Sigmoid colon (tissue), 7 donors: Measurements from ENCODE around the gene AANAT. TPM values are rescaled to one million over a fixed set of nuclear protein-coding genes. Genes with fewer than 3 reads are reported as not detected.
"Not testable (repeated sequence)": the region's sequence is repeated elsewhere in the genome, so short reads cannot be mapped to it uniquely, and the experiment has no call there.

Experiments
- DNase-seq: peaks from one replicate; pipeline ENCODE4 v3.0.0-alpha.2; 2019
- H3K27ac ChIP-seq, 4 donors: fragments of 200-600 bp; sonication (generic); one replicate each; pipeline ENCODE4 v1.5.1; 2016 to 2019; ENCODE audit warnings: mild to moderate bottlenecking in 1 of 4
- H3K27me3 ChIP-seq, 3 donors: fragments of 200-600 bp; sonication (generic); one replicate each; pipeline ENCODE4 v1.5.1; 2019; ENCODE audit warnings: mild to moderate bottlenecking in 1 of 3
- H3K36me3 ChIP-seq, 4 donors: fragments of 200-600 bp; sonication (generic); one replicate each; pipeline ENCODE4 v1.5.1; 2016 to 2019
- H3K4me1 ChIP-seq, 4 donors: fragments of 200-600 bp; sonication (generic); one replicate each; pipeline ENCODE4 v1.5.1; 2017 to 2019
- H3K4me3 ChIP-seq, 4 donors: fragments of 200-600 bp; sonication (generic); one replicate each; pipeline ENCODE4 v1.5.1; 2017 to 2019; ENCODE audit warnings: mild to moderate bottlenecking in 2 of 4, moderate library complexity in 1 of 4
- H3K9me3 ChIP-seq, 4 donors: fragments of 200-600 bp in 3 of 4; sonication (generic) in 3 of 4; one replicate each; pipeline versions ENCODE4 v1.5.1 to v1.6.1; 2013 to 2019
- CTCF ChIP-seq, 4 experiments: fragments of 450-650 bp in 3 of 4; fragments of 200-600 bp in 1 of 4; IDR thresholded peaks; one replicate each; pipeline ENCODE4 v1.5.1; 2016 to 2019; ENCODE audit warnings: antibody characterized with exemption in 4 of 4, mild to moderate bottlenecking in 3 of 4, moderate library complexity in 2 of 4
- EP300 ChIP-seq, 4 donors: sonication (generic); formaldehyde crosslinking; IDR thresholded peaks; one replicate each; pipeline ENCODE4 v1.6.1; 2017; ENCODE audit warnings: antibody characterized with exemption in 4 of 4
- POLR2A ChIP-seq, 2 donors: fragments of 450-650 bp; IDR thresholded peaks; one replicate each; pipeline ENCODE4 v1.6.1; 2016; ENCODE audit warnings: antibody characterized with exemption in 2 of 2, mild to moderate bottlenecking in 2 of 2, moderate library complexity in 2 of 2
- POLR2AphosphoS5 ChIP-seq, 4 donors: sonication (generic); formaldehyde crosslinking; IDR thresholded peaks; one replicate each; pipeline ENCODE4 v1.6.1; 2017; ENCODE audit warnings: antibody characterized with exemption in 4 of 4
- WGBS, 2 donors: extraction: QIAGEN DNeasy Blood & Tissue Kit; methylation state at CpG; one replicate each; pipeline ENCODE4 v1.1.7; 2013; 5-methylcytosine and 5-hydroxymethylcytosine counted together
- intact Hi-C: fragments of 100-400 bp; cut with DNase I; formaldehyde crosslinking; loops from one replicate; pipeline ENCODE4 v1.15.1; 2023
- polyA plus RNA-seq, 3 donors: library from polyadenylated mRNA; stranded (reverse); fragments of 200-250 nt; gene quantifications; one replicate each; pipeline ENCODE4 v1.2.3, GENCODE V29; 2013
- total RNA-seq, 4 donors: library from RNA; depleted of rRNA; stranded (reverse); fragments of >200 nt; gene quantifications; one replicate each; pipeline ENCODE4 v1.1.0, GENCODE V29; 2016
- donor health status: healthy with polysubstance abuse.
- donor health status: Bipolar disorder and iron deficiency.
- donor health status: healthy.

The AANAT gene
- total and polyA plus RNA-seq, 7 donors, result 0.12 TPM; not detected in 6

- no peak for DNase-seq
- TF ChIP-seq CTCF (IDR thresholded peaks at IDR 0.05), result no peak
- no peak for TF ChIP-seq POLR2AphosphoS5 (IDR thresholded peaks at IDR 0.05)
- no peak for TF ChIP-seq EP300 (IDR thresholded peaks at IDR 0.05)
- no peak for TF ChIP-seq POLR2A (IDR thresholded peaks at IDR 0.05)
- WGBS, 2 donors, result 66 to 69% methylated on average over 6 of the region's 6 CpGs
- Histone ChIP-seq H3K27me3 (no peaks in the 10 kb centered on the region), H3K4me3 (no peak overlapping the region), H3K36me3 (no peaks in the 10 kb centered on the region), H3K9me3 (no peaks in the 10 kb centered on the region), H3K27ac (no peak overlapping the region), H3K4me1 (peaks cover 0 to 19% (median 3%) of the 10 kb centered on the region in 4 donors)
- intact Hi-C loops, result no loop called here
These were observed 45.9 kb downstream of the AANAT start for GRCh38 chr17:76513306-76513692.

- H3K4me3 ChIP-seq, H3K9me3 ChIP-seq, H3K27me3 ChIP-seq, H3K36me3 ChIP-seq, DNase-seq, intact Hi-C loops: not testable (repeated sequence)
- WGBS, 2 donors, result 95 to 98% methylated on average over 6 of the region's 6 CpGs
- peak overlapping the region in 1 of 4 donors; percentile 69 for H3K27ac ChIP-seq
- H3K4me1 ChIP-seq, result peaks cover 0 to 19% (median 3%) of the 10 kb centered on the region in 4 donors
These were observed 47.0 kb downstream of the AANAT start for GRCh38 chr17:76514355-76514754.

GRCh38 chr17:76515274-76515949 lies 48.0 kb downstream of the AANAT start:
- peak overlapping the region; percentile 56 to 75 (median 69) for H3K27ac ChIP-seq
- no peaks in the 10 kb centered on the region for H3K36me3 ChIP-seq
- H3K9me3 ChIP-seq, result no peaks in the 10 kb centered on the region
- peak; percentile 93 for DNase-seq
- peaks cover 0 to 19% (median 3%) of the 10 kb centered on the region in 4 donors for H3K4me1 ChIP-seq
- 31 to 66% methylated on average over 22 of the region's 22 CpGs for WGBS, 2 donors
- H3K4me3 ChIP-seq, result peak overlapping the region in 3 of 4 donors; percentile 17 to 36 (median 20)
- peak in 2 of 4 donors; percentile 42 to 79 for TF ChIP-seq EP300 (IDR thresholded peaks at IDR 0.05)
- no peak for TF ChIP-seq CTCF (IDR thresholded peaks at IDR 0.05)
- peak; percentile 43 to 74 (median 50) for TF ChIP-seq POLR2AphosphoS5 (IDR thresholded peaks at IDR 0.05)
- intact Hi-C loops, result no loop called here
- no peaks in the 10 kb centered on the region for H3K27me3 ChIP-seq

- no peak overlapping the region for H3K4me3 ChIP-seq
- DNase-seq, result no peak
- no peaks in the 10 kb centered on the region for H3K36me3 ChIP-seq
- no peaks in the 10 kb centered on the region for H3K9me3 ChIP-seq
- no peak overlapping the region for H3K27ac ChIP-seq
- intact Hi-C loops, result no loop called here
- peaks cover 0 to 13% (median 3%) of the 10 kb centered on the region in 4 donors for H3K4me1 ChIP-seq
- TF ChIP-seq CTCF (IDR thresholded peaks at IDR 0.05) (no peak), POLR2AphosphoS5 (IDR thresholded peaks at IDR 0.05) (no peak), POLR2A (IDR thresholded peaks at IDR 0.05) (no peak), EP300 (IDR thresholded peaks at IDR 0.05) (no peak)
- H3K27me3 ChIP-seq, result peaks cover 0 to 4% (median 0%) of the 10 kb centered on the region in 3 donors
- WGBS, 2 donors, result 81 to 88% methylated on average over 11 of the region's 11 CpGs
These were observed 50.2 kb downstream of the AANAT start for GRCh38 chr17:76517638-76518038.

GRCh38 chr17:76519048-76519966 lies 51.9 kb downstream of the AANAT start:
- intact Hi-C loops, result no loop called here
- peaks cover 0 to 22% (median 9%) of the 10 kb centered on the region in 4 donors for H3K4me1 ChIP-seq
- H3K4me3 ChIP-seq, result no peak overlapping the region
- H3K27me3 ChIP-seq, result peaks cover 0 to 14% (median 6%) of the 10 kb centered on the region in 3 donors
- H3K36me3 ChIP-seq, result no peaks in the 10 kb centered on the region
- H3K9me3 ChIP-seq, result no peaks in the 10 kb centered on the region
- WGBS, 2 donors, result 73 to 79% methylated on average over 15 of the region's 15 CpGs
- no peak overlapping the region for H3K27ac ChIP-seq
- TF ChIP-seq EP300 (IDR thresholded peaks at IDR 0.05) (no peak), POLR2AphosphoS5 (IDR thresholded peaks at IDR 0.05) (no peak), CTCF (IDR thresholded peaks at IDR 0.05) (no peak)
- no peak for DNase-seq
